NCI-H2171 treated with DMSO at 0.1 percent for 48 hours (cell line): ENCODE data around the gene THSD4.

Experiments used
- DNase-seq: peaks from one replicate; lab custom pipeline; 2025; lab: John Stamatoyannopoulos, UW

Gene THSD4

GRCh38 chr15:71098920-71099319 is 16.4 kb upstream of the THSD4 start:
- DNase-seq: no peak

DNA sequence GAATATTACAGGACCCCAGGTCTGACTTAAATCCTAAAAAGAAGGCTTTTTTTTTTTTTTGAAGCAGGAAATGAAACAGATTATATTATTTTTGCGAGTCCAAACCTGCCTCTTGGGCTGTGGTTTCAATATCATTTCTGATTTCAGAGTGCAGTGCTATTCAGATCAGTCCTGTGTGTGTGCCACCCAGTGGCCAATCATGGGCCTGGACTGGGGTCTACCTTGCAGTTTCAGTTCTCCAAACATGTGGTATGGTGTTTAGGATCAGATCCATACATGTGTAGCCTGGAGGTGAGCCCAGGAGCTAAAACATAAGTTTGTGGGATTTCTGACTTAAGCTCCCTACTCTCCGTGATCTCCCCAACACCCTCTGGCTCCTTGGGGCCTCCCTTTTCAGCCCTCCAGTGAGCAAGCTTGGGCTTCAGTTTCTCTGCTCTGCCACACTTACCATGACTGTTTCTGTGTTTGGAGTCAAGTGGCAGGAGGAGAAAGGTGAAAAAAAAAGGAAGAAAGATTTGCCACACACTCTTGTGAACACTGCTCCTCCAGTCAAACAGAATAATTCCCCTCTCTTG is 12.1 kb upstream of the THSD4 start:
- DNase-seq: peak; percentile 20

GRCh38 chr15:71104636-71105035 is 10.6 kb upstream of the THSD4 start:
- DNase-seq: no peak

- DNase-seq: no peak
These were observed 9.8 kb upstream of the THSD4 start for GRCh38 chr15:71105444-71105843.

DNA sequence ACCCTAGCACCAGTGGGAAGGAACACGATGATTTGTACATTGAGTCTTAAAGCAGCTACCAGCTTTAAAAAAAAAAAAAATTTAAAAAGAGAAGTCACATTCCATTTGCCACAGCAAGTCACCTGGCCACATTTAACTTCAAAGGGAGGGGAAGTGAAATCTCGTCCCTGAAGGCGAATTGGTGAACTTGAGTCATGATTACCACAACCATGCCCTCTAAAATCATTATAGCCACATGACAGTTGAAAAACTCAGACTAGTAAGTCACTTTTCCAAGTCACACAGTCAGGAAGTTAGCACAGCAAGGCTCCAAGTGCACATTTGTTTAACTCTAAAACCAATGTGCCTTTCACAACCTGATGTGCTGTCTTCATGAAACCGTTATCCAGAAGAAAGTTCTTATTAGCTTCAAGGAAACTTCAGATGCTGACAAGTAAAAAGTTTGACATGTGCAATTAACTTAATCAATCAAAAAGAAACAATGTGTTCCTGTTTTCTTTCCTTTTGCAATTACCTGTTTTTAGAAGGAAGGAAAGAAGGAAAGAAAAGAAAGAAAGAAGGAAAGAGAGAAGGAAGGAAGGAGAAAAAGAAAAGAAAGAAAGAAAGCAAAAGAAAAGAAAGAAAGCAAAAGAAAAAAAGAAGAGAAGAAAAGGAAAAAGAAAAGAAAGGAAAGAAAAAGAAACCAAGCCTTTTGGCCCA is 8.3 kb upstream of the THSD4 start:
- DNase-seq: no peak

- DNase-seq: no peak
These were observed 7.8 kb upstream of the THSD4 start for GRCh38 chr15:71107501-71107815.

GRCh38 chr15:71109130-71109529 is 6.1 kb upstream of the THSD4 start:
- no peak for DNase-seq

GRCh38 chr15:71109905-71110304 is 5.4 kb upstream of the THSD4 start:
- DNase-seq: no peak

DNA sequence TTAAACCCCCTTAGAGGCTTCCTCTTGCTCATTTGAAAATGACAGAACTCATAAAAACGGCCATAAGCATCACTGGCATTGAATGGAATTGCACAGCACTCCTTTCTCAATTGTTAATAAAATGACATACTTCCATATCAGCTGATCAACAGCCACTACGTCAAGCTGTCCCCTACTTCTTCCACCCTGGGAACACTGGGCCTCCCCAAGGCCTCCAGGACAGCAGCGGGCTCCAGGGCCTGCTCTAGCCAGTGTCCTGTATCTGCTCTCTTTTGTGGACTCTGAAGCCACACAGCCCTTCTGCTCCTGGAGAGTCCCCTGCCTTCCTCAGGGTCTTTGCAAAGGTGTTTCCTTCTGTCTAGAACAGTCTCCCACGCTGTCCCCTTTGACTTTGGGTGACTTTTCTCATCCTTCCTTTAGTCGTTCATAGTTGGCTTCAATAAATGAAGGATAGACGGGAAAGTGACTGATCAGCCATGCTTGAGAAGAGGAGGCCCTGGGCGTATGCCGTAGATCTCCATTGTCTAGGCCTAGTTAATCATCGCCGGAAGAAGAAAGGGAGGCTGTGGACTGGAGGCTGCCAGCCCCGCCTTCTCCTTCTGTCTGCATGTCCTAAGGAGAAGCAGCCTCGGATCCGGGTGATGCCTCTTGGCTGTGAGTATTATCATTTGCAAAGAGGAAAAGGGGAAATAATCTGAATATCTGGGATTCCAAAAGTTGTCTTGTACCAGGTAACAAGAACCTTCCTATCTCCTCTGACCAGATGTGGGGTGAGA is 4.7 kb upstream of the THSD4 start:
- no peak for DNase-seq

GRCh38 chr15:71111181-71111565 is 4.1 kb upstream of the THSD4 start:
- no peak for DNase-seq

DNA sequence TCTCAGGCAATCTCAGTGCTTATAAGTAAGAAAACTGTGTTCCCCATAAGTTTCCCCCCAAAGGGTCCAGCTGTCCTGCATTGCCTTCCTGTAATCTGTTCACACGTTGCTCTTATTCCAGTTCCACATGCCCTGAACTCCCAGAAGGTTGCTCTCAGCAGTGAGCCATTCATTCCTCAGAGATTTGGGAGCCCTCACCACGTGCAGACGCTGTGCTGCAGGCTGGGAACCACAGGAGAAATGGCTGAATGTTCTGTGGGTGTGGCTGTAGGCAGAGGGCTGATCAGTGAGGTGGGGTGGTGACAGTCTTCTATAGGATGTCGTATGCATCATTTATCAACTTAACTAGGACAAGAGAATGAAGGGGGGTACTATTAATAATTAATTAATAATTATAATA is 3.3 kb upstream of the THSD4 start:
- DNase-seq: no peak

DNA sequence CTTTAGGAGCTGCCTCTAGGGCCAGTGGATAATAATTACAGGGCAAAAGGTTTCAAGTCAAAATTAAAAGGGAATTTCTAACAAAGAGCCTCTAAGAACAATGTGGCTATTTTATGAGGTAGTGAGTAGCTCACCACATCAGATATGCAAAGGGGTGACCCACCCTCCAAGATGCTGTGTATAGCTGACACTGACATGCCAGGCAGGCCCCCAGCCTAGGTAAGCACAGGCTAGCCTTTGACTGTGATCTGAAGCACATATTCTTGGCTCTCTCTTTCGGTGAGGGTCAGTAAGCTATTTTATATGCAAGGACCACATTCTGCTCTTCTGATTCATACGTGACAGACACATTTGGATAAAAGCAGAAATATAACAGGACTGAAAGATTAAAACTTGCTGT is 2.8 kb upstream of the THSD4 start:
- no peak for DNase-seq

GRCh38 chr15:71114066-71114680 is 1.1 kb upstream of the THSD4 start:
- DNase-seq: no peak

- peak; percentile 29 for DNase-seq
These were observed 488 bp downstream of the THSD4 start for GRCh38 chr15:71115567-71116351.

- DNase-seq: no peak
These were observed 1.1 kb downstream of the THSD4 start for GRCh38 chr15:71116366-71116765.

DNA sequence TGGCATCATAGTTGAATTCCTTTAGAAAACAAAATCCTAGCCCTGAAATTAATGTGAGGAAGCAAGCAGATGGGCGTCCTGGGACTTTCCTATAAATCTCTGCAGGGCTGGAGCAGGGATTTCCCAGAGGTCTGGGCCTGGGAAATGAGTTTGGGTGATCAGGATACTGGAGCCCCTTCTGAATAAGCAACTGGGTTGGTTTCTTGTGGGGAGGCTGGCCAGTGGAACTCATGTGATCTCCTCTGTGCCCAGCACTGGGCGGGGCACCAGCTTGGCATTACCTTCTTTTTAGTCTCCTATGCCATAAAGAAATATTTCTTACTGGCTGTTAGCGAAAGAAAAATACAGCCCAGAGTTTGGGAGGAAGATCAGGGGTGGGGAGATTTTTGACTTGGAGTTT is 1.7 kb downstream of the THSD4 start:
- no peak for DNase-seq

DNA sequence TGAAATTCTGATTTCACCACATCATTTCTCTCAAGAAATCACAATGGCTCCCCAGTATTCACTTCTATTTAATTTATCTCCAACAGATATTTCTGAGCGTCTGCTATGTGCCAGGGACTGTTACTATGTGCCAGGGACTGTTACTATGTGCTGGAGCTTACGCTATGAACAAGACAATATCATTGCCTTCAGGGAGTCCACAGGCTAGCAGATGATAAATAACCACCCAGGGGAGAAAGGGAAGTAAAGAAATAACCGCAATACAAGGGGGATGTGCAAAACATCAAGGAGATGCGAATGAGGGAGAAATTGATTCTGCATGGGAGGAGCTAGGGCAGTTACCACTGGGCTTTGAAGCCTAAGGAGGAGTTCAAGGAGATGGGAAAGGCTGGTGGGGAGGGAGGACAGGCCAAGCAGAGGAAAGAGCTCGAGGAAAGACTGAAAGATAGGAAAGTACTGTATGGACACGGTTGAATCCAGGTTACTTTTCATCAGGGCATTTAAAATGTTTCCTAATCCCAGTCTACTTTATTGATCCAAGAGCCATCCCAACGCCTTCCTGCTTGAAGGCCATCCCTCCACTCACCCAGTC is 2.5 kb downstream of the THSD4 start:
- DNase-seq: no peak

GRCh38 chr15:71118345-71118744 is 3.1 kb downstream of the THSD4 start:
- DNase-seq: no peak

DNA sequence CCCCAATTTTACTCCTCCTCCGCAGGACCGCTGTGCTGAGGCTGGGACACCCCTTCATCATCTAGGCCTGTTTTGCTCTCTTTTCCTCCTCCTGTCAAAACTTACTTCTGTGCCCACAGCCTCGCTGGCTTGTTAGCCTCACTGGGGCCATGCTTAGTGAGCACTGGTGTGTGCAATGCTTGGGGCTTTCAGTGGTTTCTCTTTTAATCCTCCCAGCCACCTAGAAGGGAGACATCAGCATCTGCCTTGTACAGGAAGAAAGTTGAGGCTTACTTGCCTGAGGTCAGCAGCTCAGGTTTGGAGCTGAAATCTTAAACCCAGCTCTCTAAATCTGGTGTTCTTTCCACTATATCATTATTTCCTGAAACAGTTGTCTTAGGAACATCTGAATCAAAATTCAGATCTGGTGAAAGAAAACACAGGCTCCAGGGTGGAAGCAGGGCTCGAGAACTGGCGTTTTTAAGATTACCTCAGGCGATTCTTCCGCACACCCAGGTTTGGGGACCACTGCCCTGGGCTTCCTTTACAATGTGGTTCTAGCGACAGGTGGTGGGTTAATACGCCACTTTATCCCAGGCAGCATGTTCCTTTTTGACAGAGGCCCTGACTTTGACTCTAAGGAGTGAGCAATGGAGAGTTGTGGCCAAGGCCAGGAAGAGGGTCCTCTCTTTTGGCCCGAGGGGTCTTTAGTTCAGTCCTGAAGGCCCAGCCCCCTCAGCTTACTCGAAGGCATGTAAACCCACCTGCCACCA is 3.8 kb downstream of the THSD4 start:
- DNase-seq: no peak

- no peak for DNase-seq
These were observed 5.2 kb downstream of the THSD4 start for GRCh38 chr15:71120428-71120944.

GRCh38 chr15:71121442-71121841 is 6.2 kb downstream of the THSD4 start:
- no peak for DNase-seq
